Measurements from ENCODE around the gene TGFBRAP1.

The TGFBRAP1 gene

GRCh38 chr2:105294046-105294445 is 35.5 kb downstream of the TGFBRAP1 start:
- Mint-ChIP-seq H3K27ac (no peak overlapping the region), H3K4me1 (ENCODE audit: low read depth) (peaks cover 1% of the 10 kb centered on the region), H3K27me3 (ENCODE audit: low read depth) (no peaks in the 10 kb centered on the region), H3K9me3 (no peaks in the 10 kb centered on the region), H3K36me3 (ENCODE audit: low read depth) (peaks cover 37% of the 10 kb centered on the region), H3K4me3 (no peak overlapping the region)
- DNase-seq (ENCODE audit: low spot score) = no peak

DNA sequence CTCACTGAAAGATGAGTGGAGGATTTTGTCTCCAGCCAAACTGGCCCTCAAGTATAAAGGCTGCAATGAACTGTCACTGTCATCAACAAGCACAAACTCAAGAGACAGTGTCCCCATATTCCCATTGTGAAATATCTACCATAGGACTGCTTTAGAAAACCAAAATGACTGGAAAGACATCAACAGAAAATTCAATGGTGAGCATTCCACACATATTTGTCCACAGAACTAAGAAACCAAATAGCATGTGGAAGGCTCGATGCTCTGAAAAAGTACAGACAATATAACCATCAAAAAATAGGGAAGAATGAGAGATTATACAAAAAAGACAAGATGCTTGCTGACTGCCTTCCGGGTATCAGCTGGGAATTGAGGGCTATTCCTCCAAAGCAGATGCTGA is 37.6 kb downstream of the TGFBRAP1 start:
- DNase-seq (ENCODE audit: low spot score) = no peak
- Mint-ChIP-seq H3K9me3 (no peaks in the 10 kb centered on the region), H3K27ac (no peak overlapping the region), H3K4me1 (ENCODE audit: low read depth) (peaks cover 5% of the 10 kb centered on the region), H3K4me3 (no peak overlapping the region), H3K36me3 (ENCODE audit: low read depth) (peaks cover 32% of the 10 kb centered on the region), H3K27me3 (ENCODE audit: low read depth) (no peaks in the 10 kb centered on the region)

DNA sequence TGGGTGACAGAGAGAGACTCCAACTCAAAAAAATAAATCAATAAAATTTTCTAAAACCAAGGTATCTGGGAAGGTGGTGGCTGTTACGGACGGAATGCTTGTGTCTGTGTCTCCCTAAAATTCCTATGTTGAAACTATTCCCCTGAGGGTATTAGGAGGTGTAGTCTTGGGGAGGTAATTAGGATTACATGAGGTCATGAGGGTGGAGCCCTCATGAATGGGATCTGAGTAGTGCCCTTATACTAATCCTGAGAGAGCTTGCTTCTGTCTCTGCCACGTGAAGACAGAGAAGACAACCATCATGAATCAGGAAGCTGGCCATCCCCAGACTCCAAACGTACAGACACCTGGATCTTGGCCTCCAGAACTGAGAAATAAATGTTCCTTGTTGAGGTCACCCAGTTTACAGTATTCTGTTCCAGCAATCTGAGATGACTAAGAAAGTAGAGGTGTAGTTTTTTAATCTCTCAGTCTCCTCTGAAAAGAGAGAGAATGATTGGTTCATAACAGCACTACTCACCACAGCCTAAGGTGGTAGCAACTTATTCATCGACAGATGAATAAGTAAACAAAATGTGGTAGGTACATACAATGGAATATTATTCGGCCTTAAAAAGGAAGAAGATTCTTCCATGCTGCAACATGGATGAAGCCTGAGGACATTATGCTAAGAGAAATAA is 38.4 kb downstream of the TGFBRAP1 start:
- Mint-ChIP-seq H3K36me3 (ENCODE audit: low read depth) (peaks cover 31% of the 10 kb centered on the region), H3K9me3 (no peaks in the 10 kb centered on the region), H3K4me1 (ENCODE audit: low read depth) (peaks cover 5% of the 10 kb centered on the region), H3K27me3 (ENCODE audit: low read depth) (no peaks in the 10 kb centered on the region), H3K27ac (no peak overlapping the region), H3K4me3 (no peak overlapping the region)
- no peak for DNase-seq (ENCODE audit: low spot score)

GRCh38 chr2:105288133-105288532 is 41.4 kb downstream of the TGFBRAP1 start:
- Mint-ChIP-seq H3K4me1 (ENCODE audit: low read depth) (peaks cover 3% of the 10 kb centered on the region), H3K4me3 (no peak overlapping the region), H3K27ac (no peak overlapping the region), H3K36me3 (ENCODE audit: low read depth) (peaks cover 23% of the 10 kb centered on the region), H3K9me3 (no peaks in the 10 kb centered on the region), H3K27me3 (ENCODE audit: low read depth) (no peaks in the 10 kb centered on the region)
- DNase-seq (ENCODE audit: low spot score) = no peak

DNA sequence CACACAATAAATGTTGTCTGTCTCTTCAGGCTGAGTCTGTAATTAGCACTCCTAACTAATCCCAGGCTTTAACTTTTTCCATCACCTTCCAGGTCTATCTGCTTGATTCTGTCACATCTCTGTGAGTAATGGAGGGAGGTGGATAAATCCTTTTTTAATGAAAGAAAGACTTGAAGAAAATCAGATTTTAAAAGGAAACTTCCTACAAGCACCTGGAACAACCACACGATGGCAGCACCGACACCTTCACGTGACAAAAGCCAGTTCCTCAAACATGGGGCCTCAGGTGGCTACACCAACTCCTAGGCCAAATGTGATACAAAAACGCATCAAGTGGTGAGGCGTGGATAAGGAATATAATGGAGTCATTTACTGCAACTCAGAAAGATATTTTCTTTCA is 41.8 kb downstream of the TGFBRAP1 start:
- Mint-ChIP-seq H3K4me3 (no peak overlapping the region), H3K9me3 (no peaks in the 10 kb centered on the region), H3K4me1 (ENCODE audit: low read depth) (peaks cover 3% of the 10 kb centered on the region), H3K27ac (no peak overlapping the region), H3K27me3 (ENCODE audit: low read depth) (no peaks in the 10 kb centered on the region), H3K36me3 (ENCODE audit: low read depth) (peaks cover 23% of the 10 kb centered on the region)
- no peak for DNase-seq (ENCODE audit: low spot score)

DNA sequence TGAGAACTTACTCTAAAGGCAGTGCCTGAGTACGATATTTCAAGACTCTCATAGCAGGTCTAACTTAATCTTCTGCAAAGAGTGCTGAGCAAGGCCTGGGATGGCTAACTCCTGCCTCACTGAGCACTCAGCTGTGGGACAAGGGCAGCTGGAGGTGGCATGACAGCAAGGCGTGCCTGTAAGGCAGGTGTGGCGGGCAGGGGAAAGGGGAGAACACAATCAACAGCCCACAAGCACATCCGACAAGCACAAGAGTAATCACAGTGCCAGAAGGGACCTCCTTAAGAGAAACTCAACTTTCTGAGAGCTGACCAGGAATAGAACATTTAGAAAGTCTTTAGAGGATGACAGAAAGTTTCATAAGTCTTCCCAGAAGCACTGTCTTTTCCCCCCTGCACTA is 46.0 kb downstream of the TGFBRAP1 start:
- H3K4me1 Mint-ChIP-seq (ENCODE audit: low read depth) = peaks cover 3% of the 10 kb centered on the region
- no peaks in the 10 kb centered on the region for H3K27me3 Mint-ChIP-seq (ENCODE audit: low read depth)
- no peak overlapping the region for H3K4me3 Mint-ChIP-seq
- H3K36me3 Mint-ChIP-seq (ENCODE audit: low read depth) = peaks cover 15% of the 10 kb centered on the region
- DNase-seq (ENCODE audit: low spot score) = no peak
- no peaks in the 10 kb centered on the region for H3K9me3 Mint-ChIP-seq
- no peak overlapping the region for H3K27ac Mint-ChIP-seq

DNA sequence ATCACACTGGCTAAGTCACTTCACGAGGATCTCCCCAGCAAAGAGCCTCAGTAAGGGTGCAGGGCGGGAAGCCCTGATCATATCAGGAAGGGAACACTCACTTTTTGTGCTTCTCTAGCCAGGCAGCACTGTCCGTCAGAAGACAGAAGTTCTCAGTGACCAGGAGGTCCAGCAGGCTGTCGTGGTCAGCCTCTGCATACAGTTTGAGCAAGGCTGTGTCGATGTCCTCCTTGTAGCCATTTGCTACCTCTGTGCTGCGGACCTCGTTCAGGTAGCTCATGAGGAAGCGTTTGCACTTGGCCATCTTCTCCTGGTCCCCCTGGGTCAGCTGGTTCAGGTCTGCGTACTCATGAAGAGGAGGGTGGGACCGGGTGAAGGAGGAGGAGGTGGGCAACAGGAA is 49.3 kb downstream of the TGFBRAP1 start:
- no peaks in the 10 kb centered on the region for H3K27me3 Mint-ChIP-seq (ENCODE audit: low read depth)
- H3K9me3 Mint-ChIP-seq = no peaks in the 10 kb centered on the region
- H3K4me3 Mint-ChIP-seq = no peak overlapping the region
- H3K36me3 Mint-ChIP-seq (ENCODE audit: low read depth) = peaks cover 15% of the 10 kb centered on the region
- H3K27ac Mint-ChIP-seq = no peak overlapping the region
- no peak for DNase-seq (ENCODE audit: low spot score)
- no peaks in the 10 kb centered on the region for H3K4me1 Mint-ChIP-seq (ENCODE audit: low read depth)

DNA sequence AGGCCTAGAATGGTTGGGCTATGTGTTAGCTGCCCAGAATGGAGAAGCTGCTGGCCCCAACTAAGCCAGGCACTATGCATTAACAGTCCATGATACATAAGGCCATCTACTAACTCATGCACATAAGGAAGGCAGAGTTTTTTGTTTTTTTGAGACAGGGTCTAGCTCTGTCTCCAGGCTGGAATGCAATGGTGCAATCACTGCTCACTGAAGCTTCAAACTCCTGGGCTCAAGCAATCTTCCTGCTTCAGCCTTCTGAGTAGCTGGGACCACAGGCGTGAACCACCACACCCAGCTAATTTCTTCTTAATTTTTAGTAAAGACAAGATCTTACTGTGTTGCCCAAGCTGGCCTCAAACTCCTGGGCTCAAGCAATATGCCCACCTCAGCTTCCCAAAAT is 50.4 kb downstream of the TGFBRAP1 start:
- Mint-ChIP-seq H3K27ac (no peak overlapping the region), H3K36me3 (ENCODE audit: low read depth) (peaks cover 15% of the 10 kb centered on the region), H3K4me3 (no peak overlapping the region), H3K9me3 (no peaks in the 10 kb centered on the region), H3K27me3 (ENCODE audit: low read depth) (no peaks in the 10 kb centered on the region), H3K4me1 (ENCODE audit: low read depth) (no peaks in the 10 kb centered on the region)
- DNase-seq (ENCODE audit: low spot score) = no peak

- no peak overlapping the region for H3K27ac Mint-ChIP-seq
- peaks cover 17% of the 10 kb centered on the region for H3K36me3 Mint-ChIP-seq (ENCODE audit: low read depth)
- DNase-seq (ENCODE audit: low spot score) = no peak
- H3K9me3 Mint-ChIP-seq = no peaks in the 10 kb centered on the region
- H3K4me3 Mint-ChIP-seq = no peak overlapping the region
- H3K27me3 Mint-ChIP-seq (ENCODE audit: low read depth) = no peaks in the 10 kb centered on the region
- H3K4me1 Mint-ChIP-seq (ENCODE audit: low read depth) = no peaks in the 10 kb centered on the region
Measured at GRCh38 chr2:105278654-105279053, 50.9 kb downstream of the TGFBRAP1 start.

- DNase-seq (ENCODE audit: low spot score) = no peak
- H3K27ac Mint-ChIP-seq = no peak overlapping the region
- peaks cover 33% of the 10 kb centered on the region for H3K36me3 Mint-ChIP-seq (ENCODE audit: low read depth)
- no peaks in the 10 kb centered on the region for H3K9me3 Mint-ChIP-seq
- H3K27me3 Mint-ChIP-seq (ENCODE audit: low read depth) = no peaks in the 10 kb centered on the region
- no peaks in the 10 kb centered on the region for H3K4me1 Mint-ChIP-seq (ENCODE audit: low read depth)
- H3K4me3 Mint-ChIP-seq = no peak overlapping the region
Measured at GRCh38 chr2:105274046-105274445, 55.5 kb downstream of the TGFBRAP1 start.

DNA sequence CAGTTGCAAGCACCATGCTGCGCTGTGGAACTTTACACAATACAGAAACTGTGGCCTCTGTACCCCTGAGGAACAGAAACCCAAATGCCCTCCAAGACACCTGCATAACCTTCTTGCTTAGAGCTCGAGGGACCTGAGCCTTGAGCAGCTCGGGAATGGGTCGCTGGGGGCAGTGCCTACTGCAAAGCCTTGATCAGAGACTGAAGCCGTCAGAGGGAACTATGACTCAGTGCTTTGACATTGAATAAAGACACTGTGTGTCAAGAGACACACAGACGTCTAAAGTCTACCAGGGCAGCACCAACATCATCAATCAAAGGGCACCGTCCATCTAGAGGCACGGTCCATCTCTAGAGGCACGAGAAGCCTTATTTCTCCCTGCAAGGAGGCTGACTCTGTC is 57.4 kb downstream of the TGFBRAP1 start:
- H3K27ac Mint-ChIP-seq = no peak overlapping the region
- no peaks in the 10 kb centered on the region for H3K27me3 Mint-ChIP-seq (ENCODE audit: low read depth)
- no peaks in the 10 kb centered on the region for H3K9me3 Mint-ChIP-seq
- no peak for DNase-seq (ENCODE audit: low spot score)
- H3K4me3 Mint-ChIP-seq = no peak overlapping the region
- H3K36me3 Mint-ChIP-seq (ENCODE audit: low read depth) = peaks cover 38% of the 10 kb centered on the region
- H3K4me1 Mint-ChIP-seq (ENCODE audit: low read depth) = no peaks in the 10 kb centered on the region

GRCh38 chr2:105271393-105272045 is 58.0 kb downstream of the TGFBRAP1 start:
- H3K4me3 Mint-ChIP-seq = no peak overlapping the region
- no peak overlapping the region for H3K27ac Mint-ChIP-seq
- peaks cover 42% of the 10 kb centered on the region for H3K36me3 Mint-ChIP-seq (ENCODE audit: low read depth)
- no peaks in the 10 kb centered on the region for H3K4me1 Mint-ChIP-seq (ENCODE audit: low read depth)
- no peaks in the 10 kb centered on the region for H3K27me3 Mint-ChIP-seq (ENCODE audit: low read depth)
- no peak for DNase-seq (ENCODE audit: low spot score)
- no peaks in the 10 kb centered on the region for H3K9me3 Mint-ChIP-seq

DNA sequence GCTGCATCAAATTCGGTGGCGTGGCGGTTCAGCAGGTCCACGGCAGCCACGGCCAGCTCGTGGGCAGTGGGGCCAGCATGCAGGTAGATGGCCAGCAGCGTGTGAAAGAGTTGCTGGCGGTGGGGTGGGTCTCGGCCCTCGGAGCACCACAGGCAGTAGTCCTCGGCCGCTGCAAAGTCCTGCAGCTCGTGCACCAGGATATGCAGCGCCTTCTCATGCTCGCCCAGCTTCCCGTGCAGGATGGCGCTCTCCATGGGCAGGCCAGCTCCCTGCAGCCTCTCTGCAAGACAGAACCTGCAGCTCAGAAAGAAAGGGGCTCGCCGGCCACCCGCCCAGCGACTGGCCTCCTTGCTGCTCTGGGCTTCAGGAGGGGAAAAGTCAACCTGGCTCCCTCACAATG is 60.1 kb downstream of the TGFBRAP1 start:
- H3K27me3 Mint-ChIP-seq (ENCODE audit: low read depth) = no peaks in the 10 kb centered on the region
- H3K9me3 Mint-ChIP-seq = no peaks in the 10 kb centered on the region
- no peak overlapping the region for H3K4me3 Mint-ChIP-seq
- no peak for DNase-seq (ENCODE audit: low spot score)
- no peaks in the 10 kb centered on the region for H3K4me1 Mint-ChIP-seq (ENCODE audit: low read depth)
- peaks cover 37% of the 10 kb centered on the region for H3K36me3 Mint-ChIP-seq (ENCODE audit: low read depth)
- H3K27ac Mint-ChIP-seq = no peak overlapping the region

- no peak overlapping the region for H3K27ac Mint-ChIP-seq
- DNase-seq (ENCODE audit: low spot score) = no peak
- H3K9me3 Mint-ChIP-seq = no peaks in the 10 kb centered on the region
- peaks cover 7% of the 10 kb centered on the region for H3K36me3 Mint-ChIP-seq (ENCODE audit: low read depth)
- H3K4me1 Mint-ChIP-seq (ENCODE audit: low read depth) = no peaks in the 10 kb centered on the region
- H3K4me3 Mint-ChIP-seq = no peak overlapping the region
- no peaks in the 10 kb centered on the region for H3K27me3 Mint-ChIP-seq (ENCODE audit: low read depth)
Measured at GRCh38 chr2:105262651-105263091, 66.9 kb downstream of the TGFBRAP1 start.

- H3K4me1 Mint-ChIP-seq (ENCODE audit: low read depth) = no peaks in the 10 kb centered on the region
- H3K9me3 Mint-ChIP-seq = no peaks in the 10 kb centered on the region
- H3K36me3 Mint-ChIP-seq (ENCODE audit: low read depth) = peaks cover 3% of the 10 kb centered on the region
- no peaks in the 10 kb centered on the region for H3K27me3 Mint-ChIP-seq (ENCODE audit: low read depth)
- H3K4me3 Mint-ChIP-seq = no peak overlapping the region
- DNase-seq (ENCODE audit: low spot score) = no peak
- H3K27ac Mint-ChIP-seq = no peak overlapping the region
Measured at GRCh38 chr2:105261061-105261460, 68.5 kb downstream of the TGFBRAP1 start.

Measured in T-helper 2 cell treated with Interferon-gamma antibody and Interleukin-4, amounts not matched to agents 5 μg/mL and 100 μg/mL, for 36 hours (primary cell).